ENCODE results near the gene TRAFD1.

Gene TRAFD1

GRCh38 chr12:112190231-112191025 lies 65.1 kb downstream of the TRAFD1 start:
- Histone ChIP-seq H3K27me3 (ENCODE audit: control insufficient read depth in 1 of 2, insufficient read depth in 2 of 2, low read length in 2 of 2) (no peaks in the 10 kb centered on the region), H3K9me3 (ENCODE audit: control insufficient read depth in 1 of 2, low read length in 2 of 2) (no peaks in the 10 kb centered on the region), H3K4me1 (ENCODE audit: control insufficient read depth in 1 of 2, insufficient read depth in 2 of 2, low read length in 2 of 2) (peaks cover 0 to 7% of the 10 kb centered on the region in 2 donors), H3K9ac (ENCODE audit: low read depth in 1 of 2, low read length in 2 of 2) (no peak overlapping the region), H3K4me3 (ENCODE audit: low read depth in 1 of 2, low read length in 2 of 2) (no peak overlapping the region), H3K27ac (ENCODE audit: low read depth, low read length) (no peak overlapping the region), H3K36me3 (ENCODE audit: control insufficient read depth in 1 of 2, insufficient read depth in 2 of 2, low read length in 2 of 2) (peaks cover 29 to 71% of the 10 kb centered on the region in 2 donors)

- no peak overlapping the region for H3K27ac ChIP-seq (ENCODE audit: low read depth, low read length)
- no peak overlapping the region for H3K4me3 ChIP-seq (ENCODE audit: low read depth in 1 of 2, low read length in 2 of 2)
- H3K36me3 ChIP-seq (ENCODE audit: control insufficient read depth in 1 of 2, insufficient read depth in 2 of 2, low read length in 2 of 2): peaks cover 27 to 69% of the 10 kb centered on the region in 2 donors
- H3K9ac ChIP-seq (ENCODE audit: low read depth in 1 of 2, low read length in 2 of 2): no peak overlapping the region
- no peaks in the 10 kb centered on the region for H3K27me3 ChIP-seq (ENCODE audit: control insufficient read depth in 1 of 2, insufficient read depth in 2 of 2, low read length in 2 of 2)
- H3K4me1 ChIP-seq (ENCODE audit: control insufficient read depth in 1 of 2, insufficient read depth in 2 of 2, low read length in 2 of 2): peaks cover 0 to 7% of the 10 kb centered on the region in 2 donors
- H3K9me3 ChIP-seq (ENCODE audit: control insufficient read depth in 1 of 2, low read length in 2 of 2): no peaks in the 10 kb centered on the region
Measured at GRCh38 chr12:112191201-112191600, 65.8 kb downstream of the TRAFD1 start.

- H3K36me3 ChIP-seq (ENCODE audit: control insufficient read depth in 1 of 2, insufficient read depth in 2 of 2, low read length in 2 of 2): peaks cover 27 to 73% of the 10 kb centered on the region in 2 donors
Measured at GRCh38 chr12:112191840-112192321, 66.5 kb downstream of the TRAFD1 start.

GRCh38 chr12:112192475-112192874 lies 67.1 kb downstream of the TRAFD1 start:
- no peak overlapping the region for H3K27ac ChIP-seq (ENCODE audit: low read depth, low read length)
- H3K36me3 ChIP-seq (ENCODE audit: control insufficient read depth in 1 of 2, insufficient read depth in 2 of 2, low read length in 2 of 2): peaks cover 27 to 77% of the 10 kb centered on the region in 2 donors
- no peaks in the 10 kb centered on the region for H3K27me3 ChIP-seq (ENCODE audit: control insufficient read depth in 1 of 2, insufficient read depth in 2 of 2, low read length in 2 of 2)
- H3K4me1 ChIP-seq (ENCODE audit: control insufficient read depth in 1 of 2, insufficient read depth in 2 of 2, low read length in 2 of 2): peaks cover 0 to 7% of the 10 kb centered on the region in 2 donors
- no peak overlapping the region for H3K9ac ChIP-seq (ENCODE audit: low read depth in 1 of 2, low read length in 2 of 2)
- H3K4me3 ChIP-seq (ENCODE audit: low read depth in 1 of 2, low read length in 2 of 2): no peak overlapping the region
- no peaks in the 10 kb centered on the region for H3K9me3 ChIP-seq (ENCODE audit: control insufficient read depth in 1 of 2, low read length in 2 of 2)

More at GRCh38 chr12:112191840-112192321, 66.5 kb downstream of the TRAFD1 start:
- no peak overlapping the region for H3K27ac ChIP-seq (ENCODE audit: low read depth, low read length)
- H3K9me3 ChIP-seq (ENCODE audit: control insufficient read depth in 1 of 2, low read length in 2 of 2): no peaks in the 10 kb centered on the region
- H3K4me1 ChIP-seq (ENCODE audit: control insufficient read depth in 1 of 2, insufficient read depth in 2 of 2, low read length in 2 of 2): peaks cover 0 to 7% of the 10 kb centered on the region in 2 donors
- H3K27me3 ChIP-seq (ENCODE audit: control insufficient read depth in 1 of 2, insufficient read depth in 2 of 2, low read length in 2 of 2): no peaks in the 10 kb centered on the region
- no peak overlapping the region for H3K4me3 ChIP-seq (ENCODE audit: low read depth in 1 of 2, low read length in 2 of 2)
- H3K9ac ChIP-seq (ENCODE audit: low read depth in 1 of 2, low read length in 2 of 2): no peak overlapping the region

GRCh38 chr12:112194601-112195247 lies 69.4 kb downstream of the TRAFD1 start:
- no peaks in the 10 kb centered on the region for H3K27me3 ChIP-seq (ENCODE audit: control insufficient read depth in 1 of 2, insufficient read depth in 2 of 2, low read length in 2 of 2)
- no peak overlapping the region for H3K27ac ChIP-seq (ENCODE audit: low read depth, low read length)
- H3K4me1 ChIP-seq (ENCODE audit: control insufficient read depth in 1 of 2, insufficient read depth in 2 of 2, low read length in 2 of 2): peaks cover 0 to 7% of the 10 kb centered on the region in 2 donors
- no peak overlapping the region for H3K9ac ChIP-seq (ENCODE audit: low read depth in 1 of 2, low read length in 2 of 2)
- H3K4me3 ChIP-seq (ENCODE audit: low read depth in 1 of 2, low read length in 2 of 2): no peak overlapping the region
- H3K9me3 ChIP-seq (ENCODE audit: control insufficient read depth in 1 of 2, low read length in 2 of 2): no peaks in the 10 kb centered on the region
- peaks cover 29 to 69% of the 10 kb centered on the region in 2 donors for H3K36me3 ChIP-seq (ENCODE audit: control insufficient read depth in 1 of 2, insufficient read depth in 2 of 2, low read length in 2 of 2)

- no peaks in the 10 kb centered on the region for H3K27me3 ChIP-seq (ENCODE audit: control insufficient read depth in 1 of 2, insufficient read depth in 2 of 2, low read length in 2 of 2)
- no peak overlapping the region for H3K27ac ChIP-seq (ENCODE audit: low read depth, low read length)
- H3K4me1 ChIP-seq (ENCODE audit: control insufficient read depth in 1 of 2, insufficient read depth in 2 of 2, low read length in 2 of 2): no peaks in the 10 kb centered on the region
- H3K36me3 ChIP-seq (ENCODE audit: control insufficient read depth in 1 of 2, insufficient read depth in 2 of 2, low read length in 2 of 2): peaks cover 38 to 70% of the 10 kb centered on the region in 2 donors
- H3K4me3 ChIP-seq (ENCODE audit: low read depth in 1 of 2, low read length in 2 of 2): no peak overlapping the region
- no peak overlapping the region for H3K9ac ChIP-seq (ENCODE audit: low read depth in 1 of 2, low read length in 2 of 2)
- no peaks in the 10 kb centered on the region for H3K9me3 ChIP-seq (ENCODE audit: control insufficient read depth in 1 of 2, low read length in 2 of 2)
Measured at GRCh38 chr12:112196196-112196875, 71.0 kb downstream of the TRAFD1 start.

- H3K4me1 ChIP-seq (ENCODE audit: control insufficient read depth in 1 of 2, insufficient read depth in 2 of 2, low read length in 2 of 2): no peaks in the 10 kb centered on the region
- H3K27me3 ChIP-seq (ENCODE audit: control insufficient read depth in 1 of 2, insufficient read depth in 2 of 2, low read length in 2 of 2): no peaks in the 10 kb centered on the region
- H3K27ac ChIP-seq (ENCODE audit: low read depth, low read length): no peak overlapping the region
- no peak overlapping the region for H3K4me3 ChIP-seq (ENCODE audit: low read depth in 1 of 2, low read length in 2 of 2)
- H3K36me3 ChIP-seq (ENCODE audit: control insufficient read depth in 1 of 2, insufficient read depth in 2 of 2, low read length in 2 of 2): peaks cover 42 to 58% of the 10 kb centered on the region in 2 donors
- H3K9me3 ChIP-seq (ENCODE audit: control insufficient read depth in 1 of 2, low read length in 2 of 2): no peaks in the 10 kb centered on the region
- H3K9ac ChIP-seq (ENCODE audit: low read depth in 1 of 2, low read length in 2 of 2): no peak overlapping the region
Measured at GRCh38 chr12:112198120-112198733, 72.9 kb downstream of the TRAFD1 start.

- H3K4me1 ChIP-seq (ENCODE audit: control insufficient read depth in 1 of 2, insufficient read depth in 2 of 2, low read length in 2 of 2): no peaks in the 10 kb centered on the region
- no peak overlapping the region for H3K4me3 ChIP-seq (ENCODE audit: low read depth in 1 of 2, low read length in 2 of 2)
- no peak overlapping the region for H3K9ac ChIP-seq (ENCODE audit: low read depth in 1 of 2, low read length in 2 of 2)
- H3K36me3 ChIP-seq (ENCODE audit: control insufficient read depth in 1 of 2, insufficient read depth in 2 of 2, low read length in 2 of 2): peaks cover 37 to 58% of the 10 kb centered on the region in 2 donors
- H3K27ac ChIP-seq (ENCODE audit: low read depth, low read length): no peak overlapping the region
- H3K9me3 ChIP-seq (ENCODE audit: control insufficient read depth in 1 of 2, low read length in 2 of 2): no peaks in the 10 kb centered on the region
- H3K27me3 ChIP-seq (ENCODE audit: control insufficient read depth in 1 of 2, insufficient read depth in 2 of 2, low read length in 2 of 2): no peaks in the 10 kb centered on the region
Measured at GRCh38 chr12:112199136-112199535, 73.8 kb downstream of the TRAFD1 start.

All from duodenal mucosa (tissue), 2 donors.